SH-SY5Y (cell line): ENCODE results near the gene VPS33A.

Experiments
- GATA2 ChIP-seq: IDR thresholded peaks from 2 replicates; pipeline ENCODE4 v1.6.1; 2011; ENCODE audit warnings: mild to moderate bottlenecking, low read depth, low read length
- GATA3 ChIP-seq: IDR thresholded peaks from 2 replicates; pipeline ENCODE4 v1.6.1; 2011; ENCODE audit warnings: low read depth, mild to moderate bottlenecking, low read length, moderate library complexity

Gene VPS33A

DNA sequence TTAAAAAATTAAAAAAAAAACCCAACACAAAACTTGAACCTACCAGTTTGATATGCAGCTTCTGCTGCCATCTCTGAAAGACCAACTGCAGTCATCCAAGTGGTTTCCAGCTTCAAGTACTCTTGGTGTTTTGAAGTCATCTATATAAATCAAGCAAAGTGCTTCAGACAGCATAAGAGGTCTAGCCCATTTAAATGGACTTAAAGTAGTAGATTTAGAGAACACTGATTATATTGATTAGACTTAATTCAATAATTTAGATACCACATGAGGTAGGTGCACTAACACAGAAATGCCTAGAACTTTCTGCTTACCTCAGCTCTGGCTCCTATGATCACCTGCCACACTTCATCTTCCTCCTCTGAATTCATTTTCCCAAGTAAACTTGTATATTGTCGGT, 49.8 kb downstream of the VPS33A start:
- TF ChIP-seq GATA3: no peak
- TF ChIP-seq GATA2: no peak

DNA sequence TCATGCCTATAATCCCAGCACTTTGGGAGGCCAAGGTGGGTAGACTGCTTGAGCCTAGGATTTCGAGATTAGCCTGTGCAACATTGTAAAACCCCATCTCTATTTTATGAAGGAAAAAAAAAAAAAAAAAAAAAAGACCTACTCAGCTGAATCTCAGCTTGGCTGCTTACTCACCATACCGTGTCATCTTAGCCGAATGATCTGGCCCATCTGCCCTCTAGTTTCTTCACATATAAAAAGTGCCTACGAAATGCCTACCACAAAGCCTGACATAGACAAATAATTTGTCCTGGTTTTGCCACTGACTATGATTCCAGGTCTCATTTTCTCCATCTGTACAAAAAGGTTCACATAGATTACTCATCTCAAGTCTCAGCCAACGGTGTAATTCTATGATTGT, 50.5 kb downstream of the VPS33A start:
- no peak for TF ChIP-seq GATA3
- no peak for TF ChIP-seq GATA2

DNA sequence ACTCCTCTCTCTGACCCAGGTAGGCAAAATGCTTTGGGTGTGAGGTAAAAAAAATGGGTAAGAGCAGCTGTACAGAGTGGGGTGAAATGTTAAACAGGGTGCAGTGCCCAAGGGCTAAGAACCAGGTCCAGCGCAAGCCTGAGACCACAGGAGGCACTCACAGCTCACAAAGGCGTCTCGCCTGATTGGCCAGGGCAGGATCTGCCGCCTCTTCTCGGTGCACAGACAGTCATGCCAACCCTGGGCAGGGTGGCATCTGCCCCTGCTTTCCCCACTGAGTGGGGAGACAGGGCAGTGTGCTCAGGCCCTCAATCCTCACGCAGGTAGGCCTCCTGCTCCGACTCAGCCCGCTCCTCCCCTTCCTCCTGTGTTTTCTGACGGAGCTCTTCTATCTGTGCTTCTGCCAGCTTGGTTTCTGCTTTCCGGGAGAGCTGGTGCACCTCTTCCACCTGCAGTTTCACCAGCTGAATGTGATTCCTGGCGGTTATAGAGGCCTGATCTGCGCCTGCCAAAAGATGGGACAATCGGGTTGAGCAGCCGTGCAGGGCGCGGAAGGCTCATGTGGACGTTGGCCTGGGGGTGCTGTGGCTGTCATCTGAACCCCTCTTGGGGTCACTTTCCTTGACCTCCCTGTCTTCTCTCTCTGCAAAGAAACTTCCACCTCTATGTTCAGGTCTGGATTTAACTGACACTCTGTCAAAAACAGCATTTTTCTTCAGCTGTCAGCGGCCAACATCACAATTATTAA, 58.0 kb downstream of the VPS33A start:
- TF ChIP-seq GATA2 (no peak), GATA3 (no peak)

DNA sequence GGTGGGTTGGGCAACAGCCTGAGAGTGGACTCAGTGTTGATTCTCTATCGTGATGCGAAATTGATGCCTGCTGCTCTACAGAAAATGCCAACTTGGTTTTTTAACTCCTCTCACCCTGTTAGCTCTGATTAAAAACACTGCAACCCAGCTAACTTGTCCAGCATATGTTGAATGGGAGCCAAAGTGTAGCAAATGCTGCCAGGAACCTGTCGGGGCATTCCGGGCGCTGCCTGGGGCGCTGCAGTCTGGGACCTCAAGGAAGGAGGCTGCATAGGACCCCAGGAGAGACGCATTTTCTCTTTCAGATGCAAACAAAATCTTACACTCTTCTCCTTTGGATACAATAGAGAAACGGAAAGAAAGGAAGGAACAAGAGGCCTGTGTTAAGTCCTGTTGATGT, 58.9 kb downstream of the VPS33A start:
- no peak for TF ChIP-seq GATA3
- no peak for TF ChIP-seq GATA2

DNA sequence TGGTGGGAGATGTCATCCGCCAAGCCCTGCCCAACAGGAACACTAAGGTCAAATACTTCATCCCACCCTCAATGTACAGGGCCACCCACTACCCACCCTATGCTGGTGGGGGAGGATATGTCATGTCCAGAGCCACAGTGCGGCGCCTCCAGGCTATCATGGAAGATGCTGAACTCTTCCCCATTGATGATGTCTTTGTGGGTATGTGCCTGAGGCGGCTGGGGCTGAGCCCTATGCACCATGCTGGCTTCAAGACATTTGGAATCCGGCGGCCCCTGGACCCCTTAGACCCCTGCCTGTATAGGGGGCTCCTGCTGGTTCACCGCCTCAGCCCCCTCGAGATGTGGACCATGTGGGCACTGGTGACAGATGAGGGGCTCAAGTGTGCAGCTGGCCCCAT, 59.3 kb downstream of the VPS33A start:
- TF ChIP-seq GATA2: no peak
- TF ChIP-seq GATA3: no peak

DNA sequence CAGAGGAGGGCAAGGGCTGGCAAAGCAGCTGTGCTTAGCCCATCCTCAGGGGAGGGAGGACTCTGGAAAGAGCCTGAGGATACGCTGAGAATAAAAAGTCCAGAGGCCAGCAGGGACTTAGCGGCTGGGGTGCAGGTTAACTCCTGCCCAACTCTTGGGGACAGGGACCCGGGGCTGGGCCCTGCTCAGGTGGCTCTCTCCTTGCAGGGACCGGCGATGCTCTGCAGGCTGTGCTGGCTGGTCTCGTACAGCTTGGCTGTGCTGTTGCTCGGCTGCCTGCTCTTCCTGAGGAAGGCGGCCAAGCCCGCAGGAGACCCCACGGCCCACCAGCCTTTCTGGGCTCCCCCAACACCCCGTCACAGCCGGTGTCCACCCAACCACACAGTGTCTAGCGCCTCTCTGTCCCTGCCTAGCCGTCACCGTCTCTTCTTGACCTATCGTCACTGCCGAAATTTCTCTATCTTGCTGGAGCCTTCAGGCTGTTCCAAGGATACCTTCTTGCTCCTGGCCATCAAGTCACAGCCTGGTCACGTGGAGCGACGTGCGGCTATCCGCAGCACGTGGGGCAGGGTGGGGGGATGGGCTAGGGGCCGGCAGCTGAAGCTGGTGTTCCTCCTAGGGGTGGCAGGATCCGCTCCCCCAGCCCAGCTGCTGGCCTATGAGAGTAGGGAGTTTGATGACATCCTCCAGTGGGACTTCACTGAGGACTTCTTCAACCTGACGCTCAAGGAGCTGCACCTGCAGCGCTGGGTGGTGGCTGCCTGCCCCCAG, 60.0 kb downstream of the VPS33A start:
- no peak for TF ChIP-seq GATA2

DNA sequence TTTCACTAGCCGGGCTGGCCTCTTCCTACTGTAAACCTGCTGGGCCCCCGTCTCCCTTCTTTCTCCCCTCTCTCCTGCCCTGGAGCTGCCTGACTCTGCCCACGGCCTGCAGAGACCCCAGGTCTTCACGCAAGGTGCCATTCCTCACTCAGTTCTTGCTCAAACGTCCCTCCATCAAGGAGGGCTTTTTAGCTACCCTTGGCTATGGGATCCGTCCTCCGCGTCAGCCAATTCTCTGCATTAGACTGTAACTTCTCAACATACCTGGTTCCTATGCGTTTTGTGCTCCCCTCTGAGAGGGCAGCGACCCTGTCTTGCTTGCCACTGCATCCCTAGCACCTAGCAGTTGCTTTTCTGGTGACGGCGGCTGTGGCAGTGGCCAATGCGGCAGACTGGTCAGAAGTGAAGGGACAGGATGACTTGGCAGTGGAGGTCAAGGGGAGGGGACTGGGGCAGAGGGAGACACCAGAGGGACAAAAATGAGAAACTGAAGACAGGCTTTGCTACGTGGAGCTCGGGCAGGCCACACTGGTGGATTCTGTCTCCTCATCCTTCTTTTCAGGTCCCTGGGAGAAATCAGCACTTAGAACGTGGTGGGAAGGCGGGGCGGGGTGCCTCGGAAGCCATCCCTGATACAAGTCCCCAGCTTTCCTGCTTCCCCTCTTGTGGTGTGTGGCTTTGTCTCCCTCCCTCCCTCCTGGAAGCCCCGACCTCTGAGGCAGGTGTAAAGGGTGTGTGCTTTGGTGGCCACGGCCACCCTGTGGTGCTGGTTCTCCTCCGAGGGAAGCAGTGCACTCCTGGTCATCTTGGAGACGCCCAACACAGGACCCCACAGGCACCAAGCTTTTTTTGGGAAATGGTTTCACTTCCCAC, 61.0 kb downstream of the VPS33A start:
- TF ChIP-seq GATA3 (no peak), GATA2 (no peak)

DNA sequence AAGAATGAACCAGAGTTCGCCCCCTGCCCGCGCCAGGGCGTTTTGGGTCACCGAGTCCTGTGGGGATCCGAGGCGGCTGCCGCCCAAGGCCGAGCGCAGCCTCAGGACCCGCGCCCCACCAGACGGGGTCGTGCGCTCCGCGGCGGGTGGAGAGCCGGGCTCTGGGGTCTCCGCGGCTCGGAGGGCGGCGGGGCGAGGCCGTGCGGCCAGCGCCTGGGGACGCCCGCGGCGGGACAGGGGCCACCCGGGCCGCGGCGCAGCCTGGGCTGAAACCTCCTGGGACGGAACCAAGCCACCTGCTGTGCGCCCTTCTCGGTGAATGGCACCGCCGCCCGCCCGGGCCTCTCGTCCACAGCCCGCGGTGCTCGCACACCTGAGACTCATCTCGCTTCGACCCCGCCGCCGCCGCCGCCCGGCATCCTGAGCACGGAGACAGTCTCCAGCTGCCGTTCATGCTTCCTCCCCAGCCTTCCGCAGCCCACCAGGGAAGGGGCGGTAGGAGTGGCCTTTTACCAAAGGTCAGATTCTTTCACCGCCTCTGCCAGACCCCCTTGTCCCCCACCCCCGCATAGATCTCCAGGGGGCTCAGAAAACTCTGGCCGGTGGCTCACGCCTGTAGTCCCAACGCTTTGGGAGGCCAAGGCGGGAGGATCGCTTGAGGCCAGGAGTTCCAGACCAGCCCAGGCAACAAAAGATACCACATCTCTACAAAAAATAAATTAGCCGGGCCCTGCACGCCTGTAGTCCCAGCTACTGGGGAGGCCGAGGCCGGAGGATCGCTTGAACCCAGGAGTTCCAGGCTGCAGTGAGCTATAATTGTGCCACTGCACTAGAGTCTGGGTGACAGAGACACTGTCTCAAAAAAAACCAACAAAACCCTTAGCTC, 61.9 kb downstream of the VPS33A start:
- TF ChIP-seq GATA3 (no peak), GATA2 (no peak)

DNA sequence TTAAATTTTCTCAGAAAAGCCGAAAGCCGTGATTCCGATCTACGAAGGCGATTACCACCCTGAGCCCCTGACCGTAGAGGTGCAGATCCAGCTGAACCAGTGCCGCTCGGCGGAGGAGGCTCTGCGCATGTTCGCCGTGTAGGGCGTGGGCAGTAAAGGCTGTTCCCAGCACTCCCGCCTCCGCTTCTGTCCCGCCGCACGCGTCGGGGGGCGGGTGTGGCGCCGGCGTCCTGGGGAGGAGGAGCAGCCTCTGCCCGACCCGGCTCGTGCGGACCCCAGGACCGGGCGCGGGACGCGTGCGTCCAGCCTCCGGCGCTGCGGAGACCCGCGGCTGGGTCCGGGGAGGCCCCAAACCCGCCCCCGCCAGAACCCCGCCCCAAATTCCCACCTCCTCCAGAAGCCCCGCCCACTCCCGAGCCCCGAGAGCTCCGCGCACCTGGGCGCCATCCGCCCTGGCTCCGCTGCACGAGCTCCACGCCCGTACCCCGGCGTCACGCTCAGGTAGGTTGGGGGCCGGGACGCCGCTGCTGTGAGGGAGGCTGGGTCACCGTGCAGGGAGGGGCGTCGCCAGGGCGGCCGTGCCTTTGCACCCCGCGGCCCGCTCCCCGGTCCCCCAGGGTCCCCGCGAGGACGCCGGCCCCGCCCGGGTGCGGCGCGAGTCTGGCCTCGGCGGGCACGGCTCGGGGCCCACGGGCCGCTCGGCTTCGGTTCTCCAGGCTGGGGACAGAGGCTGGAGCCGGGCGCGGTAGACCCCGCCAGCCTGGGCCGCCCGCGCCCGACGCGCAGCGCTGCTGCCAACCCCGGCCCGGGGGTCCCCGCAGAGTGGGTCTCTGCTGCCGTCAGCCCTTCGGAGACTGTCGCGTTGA, 62.8 kb downstream of the VPS33A start, which contains the start of gene B3GNT4:
B3GNT4 (plus strand) TSS at position 409 of the 866 bp plus-strand sequence. CDS start 910 bp downstream, outside the sequence.
- TF ChIP-seq GATA2: no peak; the same call in 1 of the 2 replicates
- TF ChIP-seq GATA3: no peak

DNA sequence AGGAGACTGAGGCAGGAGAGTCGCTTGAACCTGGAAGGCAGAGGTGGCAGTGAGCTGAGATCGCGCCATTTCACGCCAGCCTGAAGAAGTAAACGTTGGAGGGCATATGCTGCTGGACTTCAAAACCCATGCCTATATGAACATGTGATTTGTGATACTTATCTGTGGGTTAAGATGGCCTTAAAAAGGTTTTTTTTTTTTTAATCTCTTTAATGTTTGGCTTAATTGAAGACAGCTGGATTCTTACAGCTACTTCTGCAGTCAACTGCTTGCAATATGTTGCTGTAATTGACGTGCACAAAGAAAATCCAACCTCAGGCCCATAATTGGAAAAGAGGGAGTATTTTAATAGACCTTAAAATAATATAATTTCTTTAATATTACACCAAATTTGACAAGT, 64.3 kb downstream of the VPS33A start:
- TF ChIP-seq GATA3 (no peak), GATA2 (no peak; the same call in 1 of the 2 replicates)

DNA sequence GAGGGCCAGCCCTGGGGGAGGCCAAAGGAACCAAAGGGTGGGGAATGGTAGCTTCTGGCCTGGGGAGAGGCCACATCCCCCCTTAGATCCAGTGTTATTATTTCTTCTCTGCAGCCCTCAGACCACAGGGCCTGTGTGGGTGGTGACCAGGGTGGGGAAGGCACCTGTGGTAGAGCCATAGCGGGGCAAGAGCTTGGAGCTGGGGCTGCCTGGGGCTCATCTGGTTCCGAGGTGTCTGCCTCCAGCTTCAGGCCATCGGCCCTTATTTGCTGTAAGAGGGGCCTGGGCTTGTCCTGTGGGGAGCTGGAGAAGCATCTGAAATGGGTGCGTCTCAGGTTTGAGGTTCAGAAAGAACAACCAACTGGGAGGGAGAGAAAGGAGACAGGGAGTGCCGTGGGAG, 64.9 kb downstream of the VPS33A start:
- no peak for TF ChIP-seq GATA2
- no peak for TF ChIP-seq GATA3

DNA sequence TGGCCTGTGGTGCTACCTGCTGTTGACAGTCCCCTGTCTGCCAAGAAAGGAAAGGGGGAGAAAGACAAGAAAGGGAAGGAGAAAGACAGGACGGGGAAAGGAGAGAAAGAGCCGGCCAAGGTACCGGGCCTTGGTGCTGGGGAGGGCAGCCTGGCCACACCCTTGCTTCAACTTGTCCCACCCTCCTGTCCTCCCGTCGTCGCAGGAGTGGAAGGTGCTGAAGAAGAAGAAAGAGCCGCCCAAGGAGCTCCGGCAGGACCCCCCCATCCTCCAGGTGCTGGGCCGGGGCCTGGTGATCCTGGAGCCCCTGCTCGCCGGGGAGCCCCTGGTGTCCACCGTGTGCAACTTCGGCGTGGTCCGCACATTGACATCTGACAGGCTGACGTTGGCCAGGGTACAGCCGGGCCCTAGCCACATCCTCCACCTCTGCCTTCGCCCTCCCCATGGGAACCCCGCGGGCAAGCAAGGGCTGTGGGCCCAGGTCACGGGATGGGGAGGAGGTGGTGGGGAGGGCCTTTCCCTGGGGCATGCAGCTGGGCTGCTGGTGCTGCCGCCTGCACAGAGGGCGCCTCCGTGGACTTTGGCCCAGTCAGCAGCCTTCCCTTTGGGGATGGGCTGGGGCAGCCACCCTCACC, 65.6 kb downstream of the VPS33A start:
- TF ChIP-seq GATA3: no peak
- no peak for TF ChIP-seq GATA2
